GM12874 (cell line): Measurements from ENCODE around the gene UGT1A9.

Source experiments
- CTCF ChIP-seq: IDR thresholded peaks from 2 replicates; pipeline ENCODE4 v1.5.1; 2011; ENCODE audit warnings: low read depth, mild to moderate bottlenecking, control low read depth, low read length, moderate library complexity; ENCODE audit not compliant: insufficient read depth

The UGT1A9 gene

GRCh38 chr2:233746475-233747282 lies 75.0 kb downstream of the UGT1A9 start:
- no peak for TF ChIP-seq CTCF

- TF ChIP-seq CTCF = no peak
Observed at GRCh38 chr2:233747283-233747544, 75.5 kb downstream of the UGT1A9 start.

- TF ChIP-seq CTCF = no peak
Observed at GRCh38 chr2:233754872-233755611, 83.3 kb downstream of the UGT1A9 start.

- TF ChIP-seq CTCF = no peak
Observed at GRCh38 chr2:233756429-233757081, 84.9 kb downstream of the UGT1A9 start.

GRCh38 chr2:233758141-233758540 lies 86.4 kb downstream of the UGT1A9 start:
- no peak for TF ChIP-seq CTCF

- TF ChIP-seq CTCF = no peak
Observed at GRCh38 chr2:233758849-233759248, 87.2 kb downstream of the UGT1A9 start.

GRCh38 chr2:233760043-233760442 lies 88.3 kb downstream of the UGT1A9 start, which contains the start of gene UGT1A1:
UGT1A1 (plus strand) TSS chr2:233760270; CDS start chr2:233760288, 18 bp downstream.
- TF ChIP-seq CTCF = no peak
